Neural progenitor cell (in vitro differentiated cells): ENCODE measurements around the gene RERG.

Source experiments
- CTCF ChIP-seq: fragments of 200-600 bp; sonication (generic); IDR thresholded peaks from 2 replicates; pipeline ENCODE4 v1.5.1; 2017; ENCODE audit warnings: antibody characterized with exemption, mild to moderate bottlenecking
- EZH2 ChIP-seq: fragments of 200-600 bp; sonication (generic); IDR thresholded peaks from 2 replicates; pipeline ENCODE4 v1.6.1; 2017; ENCODE audit warnings: antibody characterized with exemption, mild to moderate bottlenecking, moderate library complexity

GRCh38 chr12:15118955-15119354, 102.3 kb downstream of the RERG start:
- no peak for TF ChIP-seq CTCF
- no peak for TF ChIP-seq EZH2
